DND-41 (cell line): Measurements from ENCODE around the gene CALML4.

Experiments used
- CTCF ChIP-seq: IDR thresholded peaks from 2 replicates; pipeline ENCODE4 v1.5.1; 2012; ENCODE audit warnings: borderline replicate concordance, low read length, moderate library complexity, mild to moderate bottlenecking; ENCODE audit not compliant: poor library complexity, severe bottlenecking; ENCODE audit errors: extremely low read depth
- EZH2 ChIP-seq: IDR thresholded peaks from 3 replicates; pipeline ENCODE4 v1.6.1; 2012; ENCODE audit warnings: borderline replicate concordance, low read depth, mild to moderate bottlenecking, moderate library complexity, low read length, inconsistent platforms; ENCODE audit not compliant: severe bottlenecking

- TF ChIP-seq CTCF (no peak), EZH2 (no peak)
Measured at GRCh38 chr15:68152342-68152741, 52.8 kb downstream of the CALML4 start.
